Upper lobe of left lung (tissue), 6 donors: ENCODE data around the gene MSL3B.

Experiments
- ATAC-seq, 2 donors: fragments of 200-7000 bp; cut with Tn5 transposase; one replicate each; pipeline ENCODE4 v1.9.1; 2022; ENCODE audit warnings: mild to moderate bottlenecking in 2 of 2, moderate library complexity in 2 of 2; ENCODE audit not compliant: low FRiP score in 2 of 2
- DNase-seq, 2 donors: peaks; one replicate each; pipeline ENCODE4 v3.0.0-alpha.2; 2019 to 2020
- H3K27ac ChIP-seq, 4 donors: fragments of 200-600 bp; sonication (generic); one replicate each; pipeline ENCODE4 v1.5.1; 2016 to 2019
- H3K27me3 ChIP-seq, 4 donors: fragments of 200-600 bp; sonication (generic); one replicate each; pipeline ENCODE4 v1.5.1; 2017 to 2019
- H3K36me3 ChIP-seq, 4 donors: fragments of 200-600 bp; sonication (generic); one replicate each; pipeline ENCODE4 v1.5.1; 2016 to 2019
- H3K4me1 ChIP-seq, 4 donors: fragments of 200-600 bp; sonication (generic); one replicate each; pipeline ENCODE4 v1.5.1; 2018 to 2019
- H3K4me3 ChIP-seq, 4 donors: fragments of 200-600 bp; sonication (generic); one replicate each; pipeline ENCODE4 v1.5.1; 2017 to 2019; ENCODE audit warnings: mild to moderate bottlenecking in 2 of 4, moderate library complexity in 1 of 4
- H3K9me3 ChIP-seq, 4 donors: fragments of 200-600 bp; sonication (generic); one replicate each; pipeline ENCODE4 v1.5.1; 2018 to 2019
- EP300 ChIP-seq, 4 donors: sonication (generic); formaldehyde crosslinking; IDR thresholded peaks; one replicate each; pipeline ENCODE4 v1.5.1; 2017; ENCODE audit warnings: antibody characterized with exemption in 4 of 4, control low read depth in 2 of 4
- POLR2A ChIP-seq, 4 donors: fragments of 450-650 bp; IDR thresholded peaks; one replicate each; pipeline ENCODE4 v1.5.1; 2016 to 2017; ENCODE audit warnings: antibody characterized with exemption in 4 of 4, mild to moderate bottlenecking in 2 of 4
- POLR2AphosphoS5 ChIP-seq, 2 donors: sonication (generic); formaldehyde crosslinking; IDR thresholded peaks; one replicate each; pipeline ENCODE4 v1.5.1; 2017; ENCODE audit warnings: antibody characterized with exemption in 2 of 2
- WGBS, 2 donors: methylation state at CpG; one replicate each; pipeline ENCODE4 v1.1.5; 2017 to 2018; 5-methylcytosine and 5-hydroxymethylcytosine counted together
- TF ChIP-seq, protein P1 (sequence below), 6 experiments: fragments of 450-650 bp in 4 of 6; fragments of 200-600 bp in 2 of 6; sonication (generic) in 2 of 6; IDR thresholded peaks; one replicate each; pipeline ENCODE4 v1.5.1; 2016 to 2019; ENCODE audit warnings: antibody characterized with exemption in 6 of 6
- donor health status: DM: no; HTN: no; CAD: no; lungs with moderate emphysema.
- donor health status: DM: no; HTN: yes; CAD: no; lungs with severe emphysema.

MSL3B gene

DNA sequence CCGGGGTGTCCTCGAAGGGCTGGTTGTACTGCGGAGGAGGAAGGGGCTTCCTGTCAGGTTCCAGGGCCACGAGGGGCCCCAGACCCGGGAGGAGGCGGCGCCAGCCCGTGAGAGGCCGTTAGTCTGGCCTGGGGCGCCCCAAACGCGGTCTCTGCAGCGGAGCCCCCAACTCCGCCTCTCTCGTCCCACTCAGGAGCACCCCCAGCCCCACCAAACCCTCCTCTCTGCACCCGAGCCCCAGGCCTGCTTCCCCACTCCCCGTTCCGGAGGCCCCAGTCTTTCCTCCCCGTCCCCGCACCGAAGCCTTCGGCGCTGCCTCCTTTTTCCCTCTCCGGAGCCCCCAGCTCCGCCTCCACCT lies 14.3 kb downstream of the MSL3B start:
- Histone ChIP-seq H3K9me3 (no peaks in the 10 kb centered on the region), H3K4me3 (peak overlapping the region; percentile 66 to 86 (median 80)), H3K36me3 (no peaks in the 10 kb centered on the region), H3K4me1 (peaks cover 9 to 20% (median 11%) of the 10 kb centered on the region in 4 donors), H3K27me3 (no peaks in the 10 kb centered on the region), H3K27ac (peak overlapping the region in 1 of 4 donors; percentile 52)
- no peak for ATAC-seq
- TF ChIP-seq POLR2A (IDR thresholded peaks at IDR 0.05) (no peak), POLR2AphosphoS5 (IDR thresholded peaks at IDR 0.05) (no peak), EP300 (IDR thresholded peaks at IDR 0.05) (no peak)
- TF ChIP-seq, protein P1, sequence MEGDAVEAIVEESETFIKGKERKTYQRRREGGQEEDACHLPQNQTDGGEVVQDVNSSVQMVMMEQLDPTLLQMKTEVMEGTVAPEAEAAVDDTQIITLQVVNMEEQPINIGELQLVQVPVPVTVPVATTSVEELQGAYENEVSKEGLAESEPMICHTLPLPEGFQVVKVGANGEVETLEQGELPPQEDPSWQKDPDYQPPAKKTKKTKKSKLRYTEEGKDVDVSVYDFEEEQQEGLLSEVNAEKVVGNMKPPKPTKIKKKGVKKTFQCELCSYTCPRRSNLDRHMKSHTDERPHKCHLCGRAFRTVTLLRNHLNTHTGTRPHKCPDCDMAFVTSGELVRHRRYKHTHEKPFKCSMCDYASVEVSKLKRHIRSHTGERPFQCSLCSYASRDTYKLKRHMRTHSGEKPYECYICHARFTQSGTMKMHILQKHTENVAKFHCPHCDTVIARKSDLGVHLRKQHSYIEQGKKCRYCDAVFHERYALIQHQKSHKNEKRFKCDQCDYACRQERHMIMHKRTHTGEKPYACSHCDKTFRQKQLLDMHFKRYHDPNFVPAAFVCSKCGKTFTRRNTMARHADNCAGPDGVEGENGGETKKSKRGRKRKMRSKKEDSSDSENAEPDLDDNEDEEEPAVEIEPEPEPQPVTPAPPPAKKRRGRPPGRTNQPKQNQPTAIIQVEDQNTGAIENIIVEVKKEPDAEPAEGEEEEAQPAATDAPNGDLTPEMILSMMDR (IDR thresholded peaks at IDR 0.05): no peak
- 3% methylated on average over 20 to 25 of the region's 25 CpGs for WGBS, 2 donors
- DNase-seq: peak in 1 of 2 donors; percentile 65

DNA sequence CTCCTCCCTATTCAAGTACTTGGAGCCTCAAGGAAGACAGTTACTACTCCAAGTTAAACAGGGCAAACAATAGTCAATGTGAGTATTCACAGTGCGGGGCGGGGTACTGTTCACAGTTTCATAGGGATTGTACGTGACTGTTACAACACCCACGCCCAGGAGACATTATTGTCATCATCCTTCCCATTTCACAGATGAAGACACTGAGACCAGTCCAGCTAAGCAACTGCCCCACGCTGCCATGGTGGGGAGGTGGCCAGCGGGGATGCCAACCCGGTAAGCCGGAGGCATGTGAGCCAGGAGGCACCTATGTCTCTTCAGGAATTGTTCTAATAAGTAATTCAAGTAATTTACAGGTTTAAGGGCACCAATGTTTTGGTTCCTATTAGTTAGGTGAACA lies 14.8 kb downstream of the MSL3B start:
- ATAC-seq: no peak
- WGBS, 2 donors: 33 to 44% methylated on average over 7 to 8 of the region's 8 CpGs
- Histone ChIP-seq H3K27me3 (no peaks in the 10 kb centered on the region), H3K4me3 (peak overlapping the region in 3 of 4 donors; percentile 66 to 84 (median 77)), H3K9me3 (no peaks in the 10 kb centered on the region), H3K36me3 (no peaks in the 10 kb centered on the region), H3K27ac (no peak overlapping the region), H3K4me1 (peaks cover 9 to 20% (median 11%) of the 10 kb centered on the region in 4 donors)
- TF ChIP-seq POLR2AphosphoS5 (IDR thresholded peaks at IDR 0.05) (no peak), EP300 (IDR thresholded peaks at IDR 0.05) (no peak), POLR2A (IDR thresholded peaks at IDR 0.05) (no peak)
- TF ChIP-seq, protein P1 (IDR thresholded peaks at IDR 0.05): no peak
- no peak for DNase-seq

DNA sequence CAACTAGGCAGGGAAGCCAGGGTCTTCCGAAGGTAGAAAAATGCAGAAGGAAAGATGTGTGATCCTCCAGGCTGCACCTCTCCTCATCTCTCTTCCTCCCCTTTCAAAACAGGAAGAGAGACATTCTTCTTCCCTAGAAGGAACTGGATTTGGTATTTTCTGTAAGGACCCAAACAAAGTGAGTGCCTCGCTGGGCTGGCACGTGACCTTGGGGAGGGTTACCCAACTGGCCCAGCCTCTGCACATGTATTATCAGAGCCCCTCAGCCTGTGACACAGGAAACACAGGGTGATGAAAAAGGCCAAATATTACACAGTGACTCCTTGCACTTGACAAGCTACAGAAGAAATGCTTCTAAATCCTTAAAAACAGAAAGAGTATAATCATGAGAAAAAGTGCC lies 16.1 kb downstream of the MSL3B start:
- H3K4me3 ChIP-seq: no peak overlapping the region
- peaks cover 0 to 3% (median 0%) of the 10 kb centered on the region in 4 donors for H3K27me3 ChIP-seq
- 54 to 69% methylated on average over 3 of the region's 3 CpGs for WGBS, 2 donors
- TF ChIP-seq, protein P1 (IDR thresholded peaks at IDR 0.05): no peak
- TF ChIP-seq POLR2AphosphoS5 (IDR thresholded peaks at IDR 0.05) (no peak), EP300 (IDR thresholded peaks at IDR 0.05) (no peak), POLR2A (IDR thresholded peaks at IDR 0.05) (no peak)
- H3K4me1 ChIP-seq: peaks cover 9 to 20% (median 11%) of the 10 kb centered on the region in 4 donors
- H3K9me3 ChIP-seq: no peaks in the 10 kb centered on the region
- DNase-seq (no peak), ATAC-seq (no peak)
- no peaks in the 10 kb centered on the region for H3K36me3 ChIP-seq
- no peak overlapping the region for H3K27ac ChIP-seq

DNA sequence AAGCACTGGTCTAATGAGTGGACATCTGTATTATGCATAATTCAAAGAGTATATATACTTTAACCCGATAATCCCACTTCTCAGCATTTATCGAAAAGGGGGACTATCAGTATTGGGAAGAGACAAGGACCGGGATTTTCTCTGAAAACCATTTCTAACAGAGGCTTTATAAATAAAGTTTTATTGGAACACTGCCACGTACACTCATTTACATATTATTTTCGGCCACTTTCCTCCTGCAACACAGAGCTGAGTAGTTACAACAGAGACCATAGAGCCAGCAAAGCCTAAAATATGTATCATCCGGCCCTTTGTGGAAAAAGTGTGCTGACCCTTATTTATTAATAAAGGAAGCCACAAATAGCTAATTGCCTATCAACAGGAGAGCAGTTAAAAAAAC lies 17.0 kb downstream of the MSL3B start:
- Histone ChIP-seq H3K27me3 (peaks cover 0 to 3% (median 0%) of the 10 kb centered on the region in 4 donors), H3K27ac (no peak overlapping the region), H3K4me3 (no peak overlapping the region), H3K4me1 (peaks cover 9 to 20% (median 11%) of the 10 kb centered on the region in 4 donors), H3K9me3 (no peaks in the 10 kb centered on the region), H3K36me3 (no peaks in the 10 kb centered on the region)
- no peak for TF ChIP-seq POLR2AphosphoS5 (IDR thresholded peaks at IDR 0.05)
- TF ChIP-seq, protein P1 (IDR thresholded peaks at IDR 0.05): no peak
- TF ChIP-seq POLR2A (IDR thresholded peaks at IDR 0.05): no peak
- TF ChIP-seq EP300 (IDR thresholded peaks at IDR 0.05): no peak
- DNase-seq (no peak), ATAC-seq (no peak)
- 97 to 98% methylated on average over 6 of the region's 6 CpGs for WGBS, 2 donors

DNA sequence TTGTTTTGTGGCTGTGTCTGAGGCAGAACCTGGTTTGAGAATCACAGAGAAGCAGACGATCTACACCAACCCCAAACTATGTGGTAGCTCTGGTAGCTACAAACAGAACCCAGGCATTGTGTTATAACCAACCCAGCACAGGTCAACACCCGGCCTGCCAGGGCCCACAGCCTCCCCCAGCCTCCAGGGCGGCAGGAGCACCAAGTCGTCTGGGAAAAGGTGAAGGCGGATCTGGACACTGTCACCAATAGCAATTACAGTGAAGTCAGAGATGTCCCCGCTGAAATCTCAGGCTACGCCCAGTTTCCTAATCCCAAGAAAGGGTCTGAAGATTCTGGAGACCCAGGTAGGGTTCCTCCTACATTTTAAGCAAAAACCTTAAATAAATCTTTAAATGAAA lies 17.4 kb downstream of the MSL3B start:
- no peaks in the 10 kb centered on the region for H3K36me3 ChIP-seq
- peaks cover 0 to 3% (median 0%) of the 10 kb centered on the region in 4 donors for H3K27me3 ChIP-seq
- H3K4me1 ChIP-seq: peaks cover 9 to 20% (median 11%) of the 10 kb centered on the region in 4 donors
- H3K4me3 ChIP-seq: no peak overlapping the region
- WGBS, 2 donors: 93 to 100% methylated on average over 2 to 6 of the region's 7 CpGs
- no peaks in the 10 kb centered on the region for H3K9me3 ChIP-seq
- ATAC-seq (no peak), DNase-seq (no peak)
- H3K27ac ChIP-seq: no peak overlapping the region
- no peak for TF ChIP-seq POLR2AphosphoS5 (IDR thresholded peaks at IDR 0.05)
- TF ChIP-seq, protein P1 (IDR thresholded peaks at IDR 0.05): no peak
- no peak for TF ChIP-seq POLR2A (IDR thresholded peaks at IDR 0.05)
- TF ChIP-seq EP300 (IDR thresholded peaks at IDR 0.05): no peak
